NCI-H2196 (cell line): ENCODE results near the gene PLEKHD1.
"Not testable (repeated sequence)": the region's sequence is repeated elsewhere in the genome, so short reads cannot be mapped to it uniquely, and the experiment has no call there.

ENCODE experiments used
- DNase-seq: peaks from one replicate; lab custom pipeline; 2025; ENCODE audit not compliant: unreplicated experiment; lab: John Stamatoyannopoulos, UW

The PLEKHD1 gene

GRCh38 chr14:69481815-69482568 lies 2.5 kb upstream of the PLEKHD1 start:
- peak; percentile 29 for DNase-seq

GRCh38 chr14:69483765-69484443 lies 624 bp upstream of the PLEKHD1 start:
- peak; percentile 71 for DNase-seq

- no peak for DNase-seq
Observed at GRCh38 chr14:69485315-69485660, 760 bp downstream of the PLEKHD1 start.

- no peak for DNase-seq
Observed at GRCh38 chr14:69485701-69486100, 1.2 kb downstream of the PLEKHD1 start.

- no peak for DNase-seq
Observed at GRCh38 chr14:69487226-69487625, 2.7 kb downstream of the PLEKHD1 start.

GRCh38 chr14:69487771-69488170 lies 3.2 kb downstream of the PLEKHD1 start:
- no peak for DNase-seq

- DNase-seq = no peak
Observed at GRCh38 chr14:69489495-69489894, 5.0 kb downstream of the PLEKHD1 start.

- no peak for DNase-seq
Observed at GRCh38 chr14:69490219-69490918, 5.8 kb downstream of the PLEKHD1 start.

- no peak for DNase-seq
Observed at GRCh38 chr14:69491193-69491592, 6.7 kb downstream of the PLEKHD1 start.

GRCh38 chr14:69493038-69493437 lies 8.5 kb downstream of the PLEKHD1 start:
- DNase-seq = no peak

- DNase-seq = no peak
Observed at GRCh38 chr14:69493791-69494190, 9.3 kb downstream of the PLEKHD1 start.

- DNase-seq = no peak
Observed at GRCh38 chr14:69495341-69495921, 10.9 kb downstream of the PLEKHD1 start.

GRCh38 chr14:69497866-69498265 lies 13.3 kb downstream of the PLEKHD1 start:
- DNase-seq = not testable (repeated sequence)

- DNase-seq = not testable (repeated sequence)
Observed at GRCh38 chr14:69498286-69498685, 13.8 kb downstream of the PLEKHD1 start.

GRCh38 chr14:69499436-69499835 lies 14.9 kb downstream of the PLEKHD1 start:
- DNase-seq = no peak

- no peak for DNase-seq
Observed at GRCh38 chr14:69500096-69500495, 15.6 kb downstream of the PLEKHD1 start.

GRCh38 chr14:69500736-69501135 lies 16.2 kb downstream of the PLEKHD1 start:
- DNase-seq = no peak

GRCh38 chr14:69501423-69501838 lies 16.9 kb downstream of the PLEKHD1 start:
- peak; percentile 76 for DNase-seq

- DNase-seq = no peak
Observed at GRCh38 chr14:69504775-69505174, 20.2 kb downstream of the PLEKHD1 start.

GRCh38 chr14:69505338-69506240 lies 21.1 kb downstream of the PLEKHD1 start:
- DNase-seq = peak; percentile 39

- no peak for DNase-seq
Observed at GRCh38 chr14:69506241-69506595, 21.7 kb downstream of the PLEKHD1 start.
